B cell (primary cell): ENCODE measurements around the gene DENND5B.

Experiments
- EZH2 ChIP-seq: IDR thresholded peaks from 2 replicates; pipeline ENCODE4 v1.6.1; 2012; ENCODE audit warnings: borderline replicate concordance, low read depth, mild to moderate bottlenecking, moderate library complexity, low read length; ENCODE audit not compliant: insufficient read depth, poor library complexity, severe bottlenecking
- TF ChIP-seq, protein P1 (sequence below): fragments of 200-600 bp; IDR thresholded peaks from one replicate; pipeline ENCODE4 v1.8.0; 2022; ENCODE audit warnings: antibody characterized with exemption, mild to moderate bottlenecking

DNA sequence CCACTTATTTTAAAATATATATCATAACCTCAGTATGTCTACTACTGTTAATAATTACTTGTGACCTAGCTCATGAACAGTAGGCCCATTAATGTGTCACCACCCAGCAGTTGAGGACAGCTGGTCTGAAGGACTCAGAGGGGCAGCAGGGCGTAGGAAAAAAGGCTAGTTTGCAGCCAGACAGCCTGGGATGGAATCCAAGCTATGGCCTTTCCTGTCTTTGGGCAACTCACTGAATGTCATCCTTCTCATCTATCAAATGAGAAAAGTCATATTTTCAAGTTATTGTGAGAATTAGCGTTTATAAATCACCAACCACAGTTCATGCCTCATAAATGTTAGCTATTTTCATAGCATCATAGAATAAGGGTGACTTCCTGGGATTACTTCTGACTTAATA is 12.3 kb downstream of the DENND5B start:
- TF ChIP-seq, protein P1, sequence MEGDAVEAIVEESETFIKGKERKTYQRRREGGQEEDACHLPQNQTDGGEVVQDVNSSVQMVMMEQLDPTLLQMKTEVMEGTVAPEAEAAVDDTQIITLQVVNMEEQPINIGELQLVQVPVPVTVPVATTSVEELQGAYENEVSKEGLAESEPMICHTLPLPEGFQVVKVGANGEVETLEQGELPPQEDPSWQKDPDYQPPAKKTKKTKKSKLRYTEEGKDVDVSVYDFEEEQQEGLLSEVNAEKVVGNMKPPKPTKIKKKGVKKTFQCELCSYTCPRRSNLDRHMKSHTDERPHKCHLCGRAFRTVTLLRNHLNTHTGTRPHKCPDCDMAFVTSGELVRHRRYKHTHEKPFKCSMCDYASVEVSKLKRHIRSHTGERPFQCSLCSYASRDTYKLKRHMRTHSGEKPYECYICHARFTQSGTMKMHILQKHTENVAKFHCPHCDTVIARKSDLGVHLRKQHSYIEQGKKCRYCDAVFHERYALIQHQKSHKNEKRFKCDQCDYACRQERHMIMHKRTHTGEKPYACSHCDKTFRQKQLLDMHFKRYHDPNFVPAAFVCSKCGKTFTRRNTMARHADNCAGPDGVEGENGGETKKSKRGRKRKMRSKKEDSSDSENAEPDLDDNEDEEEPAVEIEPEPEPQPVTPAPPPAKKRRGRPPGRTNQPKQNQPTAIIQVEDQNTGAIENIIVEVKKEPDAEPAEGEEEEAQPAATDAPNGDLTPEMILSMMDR, result no peak
- TF ChIP-seq EZH2, result no peak
